ENCODE results near the gene C1orf122. TPM values are rescaled to one million over a fixed set of nuclear protein-coding genes. Genes with fewer than 3 reads are reported as not detected.

Gene C1orf122
- total RNA-seq, 1 donor from 2014 or later = 52.6 TPM

Other genes with a start within 250 kb of the C1orf122 start
- gene GNL2, start 211.9 kb upstream of the C1orf122 start, total RNA-seq = 22.0 TPM
- gene RSPO1, start 172.9 kb upstream of the C1orf122 start, total RNA-seq = not detected
- gene CDCA8, start 115.3 kb upstream of the C1orf122 start, total RNA-seq = 0.60 TPM
- 0.32 TPM for gene EPHA10, start 42.7 kb upstream of the C1orf122 start, total RNA-seq
- 1.2 TPM for gene MANEAL, start 13.9 kb upstream of the C1orf122 start, total RNA-seq
- gene YRDC, start 418 bp downstream of the C1orf122 start, total RNA-seq = 4.8 TPM
- gene MTF1, start 51.8 kb downstream of the C1orf122 start, total RNA-seq = 8.1 TPM
- 11.2 TPM for gene INPP5B, start 139.3 kb downstream of the C1orf122 start, total RNA-seq
- gene SF3A3, start 182.2 kb downstream of the C1orf122 start, total RNA-seq = 26.9 TPM
- 20.2 TPM for gene FHL3, start 197.7 kb downstream of the C1orf122 start, total RNA-seq
- gene UTP11, start 204.9 kb downstream of the C1orf122 start, total RNA-seq = 42.3 TPM
- 0.11 TPM for gene POU3F1, start 239.0 kb downstream of the C1orf122 start, total RNA-seq

Measured in Right ventricle myocardium inferior (tissue), 1 donor.